Measurements from ENCODE around the gene PLXNA4. TPM values are rescaled to one million over a fixed set of nuclear protein-coding genes. Genes with fewer than 3 reads are reported as not detected.

Gene PLXNA4
- total and polyA plus RNA-seq, 2 experiments from 2014 or later: 0.08 to 0.80 TPM

GRCh38 chr7:132407764-132408163 lies 168.5 kb downstream of the PLXNA4 start:
- Histone ChIP-seq H4K20me1 (replicated peaks; ENCODE audit: insufficient read depth) (no peaks in the 10 kb centered on the region), H3K4me2 (no peak overlapping the region), H3K9me2 (ENCODE audit: insufficient read depth) (0 out of 2 replicates have a peak, but pooled peaks cover 3% of the 10 kb centered on the region), H3K4me1 (ENCODE audit: insufficient read depth) (peaks cover 5% of the 10 kb centered on the region; the same call in 1 of the 2 replicates), H3K4me3 (no peak overlapping the region), H3K36me3 (ENCODE audit: insufficient read depth) (no peaks in the 10 kb centered on the region), H3K79me2 (replicated peaks; ENCODE audit: insufficient read depth) (no peaks in the 10 kb centered on the region), H3K27me3 (ENCODE audit: insufficient read depth) (no peaks in the 10 kb centered on the region), H3F3A (replicated peaks; ENCODE audit: low read depth) (no peaks in the 10 kb centered on the region), H3K27ac (ENCODE audit: low read depth) (no peak overlapping the region), H2AFZ (no peak overlapping the region)
- peaks cover 9% of the 10 kb centered on the region for H3K27me3 Mint-ChIP-seq (ENCODE audit: insufficient read depth, low read depth, poor library complexity)
- no peaks in the 10 kb centered on the region for H3K9me3 Mint-ChIP-seq
- DNase-seq (ENCODE audit: low spot score) (no peak), ATAC-seq (no peak)
- no peaks in the 10 kb centered on the region; the same call in 2 of the 3 replicates for H3K36me3 Mint-ChIP-seq (ENCODE audit: low read depth)
- H3K4me1 Mint-ChIP-seq: peaks cover 23% of the 10 kb centered on the region
- TF ChIP-seq POLR2AphosphoS5 (IDR thresholded peaks at IDR 0.05; ENCODE audit: low read depth) (no peak), ETS1 (IDR thresholded peaks at IDR 0.05) (no peak), ZNF462 (CRISPR knock-in tag; IDR thresholded peaks at IDR 0.05) (no peak), CTCF (conservative IDR thresholded peaks at IDR 0.05; ENCODE audit: low read depth in 2 of 2) (no peak), REST (IDR thresholded peaks at IDR 0.05; ENCODE audit: unreplicated experiment) (no peak), CREB1 (CRISPR knock-in tag; IDR thresholded peaks at IDR 0.05; ENCODE audit: low read depth) (no peak), ZNF331 (CRISPR knock-in tag; IDR thresholded peaks at IDR 0.05; ENCODE audit: low read depth) (no peak), ZNF114 (CRISPR knock-in tag; IDR thresholded peaks at IDR 0.05) (no peak), STAT1 (IDR thresholded peaks at IDR 0.05; ENCODE audit: unreplicated experiment) (no peak), EZH2 (IDR thresholded peaks at IDR 0.05; ENCODE audit: low read depth, unreplicated experiment) (no peak), NANOG (IDR thresholded peaks at IDR 0.05; ENCODE audit: borderline replicate concordance) (no peak), EZH2phosphoT487 (IDR thresholded peaks at IDR 0.05; ENCODE audit: unreplicated experiment) (no peak), JUNB (IDR thresholded peaks at IDR 0.05; ENCODE audit: unreplicated experiment) (no peak)
- no peak overlapping the region for H3K4me3 Mint-ChIP-seq
- no peak overlapping the region for H3K27ac Mint-ChIP-seq

All from GM23338 (cell line).